H9 (cell line): Measurements from ENCODE around the gene LRMDA. TPM values are rescaled to one million over a fixed set of nuclear protein-coding genes. Genes with fewer than 3 reads are reported as not detected.

ENCODE experiments used
- DNase-seq: peaks from one replicate; pipeline ENCODE4 v3.0.0-alpha.2; 2017
- H2AFZ ChIP-seq: one replicate; pipeline ENCODE4 v1.6.1; 2013; ENCODE audit warnings: mild to moderate bottlenecking, low read length, control low read depth, moderate library complexity
- H2AK5ac ChIP-seq: 2 replicates; pipeline ENCODE4 v1.6.1; 2013; ENCODE audit warnings: low read length, control low read depth, mixed read lengths; ENCODE audit not compliant: insufficient read length
- H2BK120ac ChIP-seq: one replicate; pipeline ENCODE4 v1.6.1; 2013; ENCODE audit warnings: low read depth, mild to moderate bottlenecking, low read length, control low read depth, inconsistent platforms; ENCODE audit not compliant: poor library complexity, severe bottlenecking
- H2BK12ac ChIP-seq: 2 replicates; pipeline ENCODE4 v1.6.1; 2013; ENCODE audit warnings: low read length, control low read depth, mixed read lengths, low read depth; ENCODE audit not compliant: insufficient read length
- H2BK15ac ChIP-seq: 2 replicates; pipeline ENCODE4 v1.6.1; 2013; ENCODE audit warnings: low read depth, low read length, control low read depth
- H2BK20ac ChIP-seq: one replicate; pipeline ENCODE4 v1.6.1; 2013; ENCODE audit warnings: low read depth, mild to moderate bottlenecking, low read length, control low read depth, inconsistent platforms; ENCODE audit not compliant: poor library complexity, severe bottlenecking
- H2BK5ac ChIP-seq: 2 replicates; pipeline ENCODE4 v1.6.1; 2013; ENCODE audit warnings: low read length, control low read depth, mixed read lengths; ENCODE audit not compliant: insufficient read length
- H3K14ac ChIP-seq: 2 replicates; pipeline ENCODE4 v1.6.1; 2013; ENCODE audit warnings: low read length, control low read depth; ENCODE audit not compliant: insufficient read depth
- H3K18ac ChIP-seq: 2 replicates; pipeline ENCODE4 v1.6.1; 2013; ENCODE audit warnings: low read depth, mild to moderate bottlenecking, mixed read lengths, low read length, control low read depth; ENCODE audit not compliant: insufficient read length
- H3K23ac ChIP-seq: 2 replicates; pipeline ENCODE4 v1.6.1; 2013; ENCODE audit warnings: low read length, control low read depth, mixed read lengths, low read depth; ENCODE audit not compliant: insufficient read length
- H3K23me2 ChIP-seq: 2 replicates; pipeline ENCODE4 v1.6.1; 2013; ENCODE audit warnings: low read depth, mild to moderate bottlenecking, mixed read lengths, low read length, control low read depth; ENCODE audit not compliant: insufficient read length, poor library complexity, severe bottlenecking
- H3K27ac ChIP-seq: 2 replicates; pipeline ENCODE4 v1.5.1; 2013; ENCODE audit warnings: low read length, control low read depth, mixed read lengths, low read depth; ENCODE audit not compliant: insufficient read length
- H3K27me3 ChIP-seq: 2 replicates; pipeline ENCODE4 v1.6.1; 2013; ENCODE audit warnings: low read length, control low read depth, inconsistent platforms; ENCODE audit not compliant: insufficient read depth
- H3K4ac ChIP-seq: 2 replicates; pipeline ENCODE4 v1.6.1; 2013; ENCODE audit warnings: low read depth, mild to moderate bottlenecking, control low read depth, inconsistent platforms, low read length, moderate library complexity
- H3K4me1 ChIP-seq: 2 replicates; pipeline ENCODE4 v1.6.1; 2013; ENCODE audit warnings: low read length, control low read depth, inconsistent platforms; ENCODE audit not compliant: insufficient read depth
- H3K4me2 ChIP-seq: 2 replicates; pipeline ENCODE4 v1.6.1; 2013; ENCODE audit warnings: low read length, control low read depth, mixed read lengths; ENCODE audit not compliant: insufficient read length, insufficient read depth
- H3K56ac ChIP-seq: 2 replicates; pipeline ENCODE4 v1.6.1; 2013; ENCODE audit warnings: low read depth, mild to moderate bottlenecking, mixed read lengths, low read length, control low read depth; ENCODE audit not compliant: insufficient read length
- H3K79me1 ChIP-seq: 2 replicates; pipeline ENCODE4 v1.6.1; 2013; ENCODE audit warnings: low read depth, mild to moderate bottlenecking, moderate library complexity, low read length, control low read depth, inconsistent platforms; ENCODE audit not compliant: insufficient read depth, poor library complexity, severe bottlenecking
- H3K79me2 ChIP-seq: 2 replicates; pipeline ENCODE4 v1.6.1; 2013; ENCODE audit warnings: low read length, control low read depth, inconsistent platforms; ENCODE audit not compliant: insufficient read depth
- H3K9ac ChIP-seq: 2 replicates; pipeline ENCODE4 v1.6.1; 2013; ENCODE audit warnings: low read length, control low read depth, mixed read lengths; ENCODE audit not compliant: insufficient read length; ENCODE audit errors: extremely low read depth
- H3K9me3 ChIP-seq: one replicate; pipeline ENCODE4 v1.6.1; 2013; ENCODE audit warnings: low read depth, low read length, inconsistent platforms; ENCODE audit not compliant: control insufficient read depth
- H3T11ph ChIP-seq: one replicate; pipeline ENCODE4 v1.6.1; 2013; ENCODE audit warnings: mild to moderate bottlenecking, low read length, control low read depth, inconsistent platforms
- H4K20me1 ChIP-seq: one replicate; pipeline ENCODE4 v1.6.1; 2013; ENCODE audit not compliant: control insufficient read depth, insufficient read length, insufficient read depth
- H4K5ac ChIP-seq: 2 replicates; pipeline ENCODE4 v1.6.1; 2013; ENCODE audit warnings: low read depth, mild to moderate bottlenecking, mixed read lengths, low read length, control low read depth; ENCODE audit not compliant: insufficient read length
- H4K8ac ChIP-seq: replicated peaks from 2 replicates; pipeline ENCODE4 v1.6.1; 2013; ENCODE audit warnings: low read length, control low read depth, mixed read lengths, low read depth; ENCODE audit not compliant: insufficient read length
- H4K91ac ChIP-seq: 2 replicates; pipeline ENCODE4 v1.6.1; 2013; ENCODE audit warnings: low read depth, mild to moderate bottlenecking, moderate library complexity, mixed read lengths, low read length, control low read depth; ENCODE audit not compliant: insufficient read length
- H3K27ac Mint-ChIP-seq, 3 experiments: 2 replicates in 2 of 3; 3 replicates in 1 of 3; pipeline ENCODE4 v1.8.0; 2020 to 2021; ENCODE audit warnings: mixed read lengths in 3 of 3, mild to moderate bottlenecking in 1 of 3, moderate library complexity in 1 of 3
- H3K27me3 Mint-ChIP-seq: 2 replicates; pipeline ENCODE4 v1.8.0; 2021; ENCODE audit warnings: low read depth, mild to moderate bottlenecking, moderate library complexity, mixed read lengths
- H3K36me3 Mint-ChIP-seq, 3 experiments: 2 replicates in 2 of 3; 3 replicates in 1 of 3; pipeline ENCODE4 v1.8.0; 2020 to 2021; ENCODE audit warnings: low read depth in 3 of 3, mixed read lengths in 3 of 3; ENCODE audit not compliant: insufficient read depth in 1 of 3
- H3K4me1 Mint-ChIP-seq, 2 experiments: 2 replicates each; pipeline ENCODE4 v1.8.0; 2020; ENCODE audit warnings: mixed read lengths in 2 of 2
- H3K4me3 Mint-ChIP-seq, 2 experiments: 2 replicates in 1 of 2; 3 replicates in 1 of 2; pipeline ENCODE4 v1.8.0; 2020 to 2021; ENCODE audit warnings: mild to moderate bottlenecking in 2 of 2, mixed read lengths in 2 of 2, moderate library complexity in 1 of 2
- H3K9me3 Mint-ChIP-seq, 2 experiments: 2 replicates in 1 of 2; 3 replicates in 1 of 2; pipeline ENCODE4 v1.8.0; 2020; ENCODE audit warnings: mild to moderate bottlenecking in 2 of 2, mixed read lengths in 2 of 2, moderate library complexity in 1 of 2
- CTCF ChIP-seq: fragments of 200-600 bp; sonication (generic); conservative IDR thresholded peaks from 3 replicates; pipeline ENCODE4 v1.8.0; 2021; ENCODE audit warnings: antibody characterized with exemption, mild to moderate bottlenecking
- WGBS: extraction: QIAGEN DNeasy Blood & Tissue Kit; methylation state at CpG from one replicate; pipeline ENCODE4 v1.1.7; 2013; ENCODE audit warnings: missing lambda C conversion rate, low lambda C conversion rate, mixed read lengths; ENCODE audit not compliant: insufficient read length; ENCODE audit errors: extremely low coverage; 5-methylcytosine and 5-hydroxymethylcytosine counted together
- total RNA-seq: library from RNA; stranded (reverse); gene quantifications from 2 replicates; pipeline ENCODE4 v1.2.1, GENCODE V29; 2021

Gene LRMDA
- total RNA-seq, 1 experiment from 2014 or later, result 1.8 TPM

GRCh38 chr10:75994357-75995040 is 563.1 kb downstream of the LRMDA start:
- Histone ChIP-seq H2AK5ac (no peak overlapping the region), H3K4me1 (no peaks in the 10 kb centered on the region), H2BK120ac (no peak overlapping the region), H3K9me3 (no peaks in the 10 kb centered on the region), H3K9ac (no peak overlapping the region), H2BK5ac (no peak overlapping the region), H2AFZ (no peak overlapping the region), H3K4me2 (no peak overlapping the region), H3K27ac (no peak overlapping the region), H3K4ac (no peak overlapping the region), H3K56ac (no peak overlapping the region), H3K23me2 (no peaks in the 10 kb centered on the region), H4K5ac (no peak overlapping the region), H3K27me3 (no peaks in the 10 kb centered on the region), H3K79me1 (no peaks in the 10 kb centered on the region), H4K91ac (no peak overlapping the region), H4K20me1 (no peaks in the 10 kb centered on the region), H4K8ac (no peak overlapping the region), H2BK12ac (no peak overlapping the region), H2BK20ac (no peak overlapping the region), H2BK15ac (no peak overlapping the region), H3K14ac (no peak overlapping the region), H3K79me2 (no peaks in the 10 kb centered on the region), H3K23ac (no peak overlapping the region), H3T11ph (no peak overlapping the region), H3K18ac (no peak overlapping the region)
- no peak overlapping the region for H3K4me3 Mint-ChIP-seq
- no peaks in the 10 kb centered on the region for H3K36me3 Mint-ChIP-seq
- H3K4me1 Mint-ChIP-seq, result no peaks in the 10 kb centered on the region
- no peak for TF ChIP-seq CTCF
- H3K27ac Mint-ChIP-seq, result no peak overlapping the region
- no peak for DNase-seq
- no peaks in the 10 kb centered on the region for H3K27me3 Mint-ChIP-seq
- no CpG with 5 or more reads among the region's 9 CpGs for WGBS
- H3K9me3 Mint-ChIP-seq, result no peaks in the 10 kb centered on the region
